Eye (tissue), 1 donor: ENCODE results near the gene PRAF2.

Experiments used
- DNase-seq: peaks from one replicate; pipeline ENCODE4 v3.0.0-alpha.2; 2015

PRAF2 gene

GRCh38 chrX:49073601-49074575, at the start of gene PRAF2:
TSS of gene PRAF2 (minus strand) at chrX:49074002. CDS start at chrX:49073987, 15 bp downstream.
- peak; percentile 94 for DNase-seq

- no peak for DNase-seq
These were observed 48.7 kb upstream of the PRAF2 start for GRCh38 chrX:49122499-49122898.

- no peak for DNase-seq
These were observed 46.3 kb upstream of the PRAF2 start for GRCh38 chrX:49120091-49120490.

- DNase-seq: no peak
These were observed 43.8 kb upstream of the PRAF2 start for GRCh38 chrX:49117581-49117980.

- no peak for DNase-seq
These were observed 42.9 kb upstream of the PRAF2 start for GRCh38 chrX:49116716-49117115.

GRCh38 chrX:49116076-49116475, 42.3 kb upstream of the PRAF2 start:
- DNase-seq: no peak

- DNase-seq: no peak
These were observed 38.0 kb upstream of the PRAF2 start for GRCh38 chrX:49111791-49112190.

GRCh38 chrX:49110417-49110816, 36.6 kb upstream of the PRAF2 start:
- DNase-seq: no peak

GRCh38 chrX:49108641-49109040, 34.8 kb upstream of the PRAF2 start:
- no peak for DNase-seq

GRCh38 chrX:49106930-49107329, 33.1 kb upstream of the PRAF2 start:
- peak; percentile 36 for DNase-seq

GRCh38 chrX:49106296-49106695, 32.5 kb upstream of the PRAF2 start:
- DNase-seq: no peak

GRCh38 chrX:49103637-49104036, 29.8 kb upstream of the PRAF2 start:
- no peak for DNase-seq

- no peak for DNase-seq
These were observed 28.4 kb upstream of the PRAF2 start for GRCh38 chrX:49102190-49102589.

- no peak for DNase-seq
These were observed 27.8 kb upstream of the PRAF2 start for GRCh38 chrX:49101629-49101984.

- DNase-seq: peak; percentile 95
These were observed 27.2 kb upstream of the PRAF2 start for GRCh38 chrX:49100704-49101628.

- no peak for DNase-seq
These were observed 22.6 kb upstream of the PRAF2 start for GRCh38 chrX:49096419-49096818.

- no peak for DNase-seq
These were observed 15.8 kb upstream of the PRAF2 start for GRCh38 chrX:49089553-49089952.

GRCh38 chrX:49082271-49082871, 8.6 kb upstream of the PRAF2 start:
- no peak for DNase-seq

GRCh38 chrX:49079489-49080428, 6.0 kb upstream of the PRAF2 start, which contains the start of gene WDR45:
TSS of gene WDR45 (minus strand) at chrX:49079887. CDS start at chrX:49078095, 1,792 bp downstream.
- peak; percentile 78 for DNase-seq

GRCh38 chrX:49077941-49078340, 4.1 kb upstream of the PRAF2 start:
- DNase-seq: no peak

GRCh38 chrX:49075347-49075746, 1.5 kb upstream of the PRAF2 start:
- DNase-seq: no peak

- peak; percentile 36 for DNase-seq
These were observed 1.1 kb downstream of the PRAF2 start for GRCh38 chrX:49072712-49073095.
